ENCODE data around the gene UST. TPM values are rescaled to one million over a fixed set of nuclear protein-coding genes. Genes with fewer than 3 reads are reported as not detected.

Gene UST
- total and polyA plus RNA-seq, 2 experiments from 2014 or later, result 8.0 to 11.7 TPM

DNA sequence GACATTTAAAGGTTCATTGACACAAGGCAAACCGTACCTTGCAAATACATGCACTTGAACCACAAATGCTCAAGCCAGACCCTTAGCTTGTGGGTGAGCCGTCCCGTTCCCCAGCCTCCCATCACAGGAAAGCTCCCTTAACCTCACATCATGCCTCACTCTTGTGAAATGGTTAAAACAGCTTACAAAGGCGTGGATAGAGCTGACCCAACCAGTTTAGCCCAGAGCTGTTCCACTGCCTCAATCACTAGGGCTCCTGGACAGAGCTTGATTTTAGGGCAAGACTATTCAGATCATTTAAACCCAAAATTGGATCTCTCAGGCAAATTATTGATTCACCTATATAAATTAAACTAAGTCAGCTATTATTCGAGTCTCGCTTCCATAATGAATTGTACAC, 341.1 kb downstream of the UST start:
- H3K27me3 ChIP-seq, result no peaks in the 10 kb centered on the region
- no peaks in the 10 kb centered on the region for H4K20me1 ChIP-seq (ENCODE audit: insufficient read depth, poor library complexity, severe bottlenecking)
- H3K36me3 ChIP-seq (replicated peaks; ENCODE audit: insufficient read depth, low read depth), result no peaks in the 10 kb centered on the region
- no peak overlapping the region for H3K4me3 ChIP-seq
- TF ChIP-seq, protein P1, sequence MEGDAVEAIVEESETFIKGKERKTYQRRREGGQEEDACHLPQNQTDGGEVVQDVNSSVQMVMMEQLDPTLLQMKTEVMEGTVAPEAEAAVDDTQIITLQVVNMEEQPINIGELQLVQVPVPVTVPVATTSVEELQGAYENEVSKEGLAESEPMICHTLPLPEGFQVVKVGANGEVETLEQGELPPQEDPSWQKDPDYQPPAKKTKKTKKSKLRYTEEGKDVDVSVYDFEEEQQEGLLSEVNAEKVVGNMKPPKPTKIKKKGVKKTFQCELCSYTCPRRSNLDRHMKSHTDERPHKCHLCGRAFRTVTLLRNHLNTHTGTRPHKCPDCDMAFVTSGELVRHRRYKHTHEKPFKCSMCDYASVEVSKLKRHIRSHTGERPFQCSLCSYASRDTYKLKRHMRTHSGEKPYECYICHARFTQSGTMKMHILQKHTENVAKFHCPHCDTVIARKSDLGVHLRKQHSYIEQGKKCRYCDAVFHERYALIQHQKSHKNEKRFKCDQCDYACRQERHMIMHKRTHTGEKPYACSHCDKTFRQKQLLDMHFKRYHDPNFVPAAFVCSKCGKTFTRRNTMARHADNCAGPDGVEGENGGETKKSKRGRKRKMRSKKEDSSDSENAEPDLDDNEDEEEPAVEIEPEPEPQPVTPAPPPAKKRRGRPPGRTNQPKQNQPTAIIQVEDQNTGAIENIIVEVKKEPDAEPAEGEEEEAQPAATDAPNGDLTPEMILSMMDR (IDR thresholded peaks at IDR 0.05; ENCODE audit: poor library complexity), result no peak
- TF ChIP-seq EZH2phosphoT487 (IDR thresholded peaks at IDR 0.05; ENCODE audit: low read depth, severe bottlenecking, unreplicated experiment), result no peak
- TF ChIP-seq EZH2 (IDR thresholded peaks at IDR 0.05; ENCODE audit: borderline replicate concordance), result no peak
- no peaks in the 10 kb centered on the region for H3K4me1 ChIP-seq (ENCODE audit: insufficient read depth)
- no peaks in the 10 kb centered on the region for H3K79me2 ChIP-seq
- WGBS (ENCODE audit: low lambda C conversion rate, missing lambda C conversion rate), result 72% methylated on average over 6 of the region's 6 CpGs
- no peak for DNase-seq (ENCODE audit: low spot score)
- H2AFZ ChIP-seq, result no peak overlapping the region
- no peak overlapping the region for H3K4me2 ChIP-seq
- H3K27ac ChIP-seq, result no peak overlapping the region
- no peaks in the 10 kb centered on the region for H3K9me2 ChIP-seq (replicated peaks; ENCODE audit: insufficient read depth)
- H3K9me3 ChIP-seq (ENCODE audit: low read depth), result no peaks in the 10 kb centered on the region

DNA sequence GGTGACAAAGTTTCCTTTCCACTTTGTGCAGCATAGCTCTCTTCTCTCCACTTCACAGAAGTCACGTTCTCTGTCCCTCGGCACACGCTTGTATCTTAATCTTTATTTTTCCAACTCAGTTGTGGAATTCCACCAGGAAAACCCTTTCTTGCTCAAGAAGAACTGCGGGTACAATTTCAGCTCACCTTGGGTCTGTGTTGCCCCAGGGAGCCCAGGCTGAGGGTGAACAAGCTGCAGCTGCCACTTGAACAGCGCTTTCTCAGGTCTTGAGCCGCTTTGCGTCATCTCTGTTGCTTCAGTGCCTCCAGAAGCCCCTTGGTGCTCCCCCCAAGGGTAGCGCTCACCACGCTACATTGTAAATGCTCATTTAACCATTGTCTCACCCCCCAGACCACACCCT, 341.5 kb downstream of the UST start:
- Histone ChIP-seq H4K20me1 (ENCODE audit: insufficient read depth, poor library complexity, severe bottlenecking) (no peaks in the 10 kb centered on the region), H3K4me2 (no peak overlapping the region), H3K4me3 (no peak overlapping the region), H3K79me2 (no peaks in the 10 kb centered on the region), H3K9me3 (ENCODE audit: low read depth) (no peaks in the 10 kb centered on the region), H3K27me3 (no peaks in the 10 kb centered on the region), H3K36me3 (replicated peaks; ENCODE audit: insufficient read depth, low read depth) (no peaks in the 10 kb centered on the region), H3K9me2 (replicated peaks; ENCODE audit: insufficient read depth) (no peaks in the 10 kb centered on the region), H3K27ac (no peak overlapping the region), H2AFZ (no peak overlapping the region), H3K4me1 (ENCODE audit: insufficient read depth) (no peaks in the 10 kb centered on the region)
- TF ChIP-seq EZH2phosphoT487 (IDR thresholded peaks at IDR 0.05; ENCODE audit: low read depth, severe bottlenecking, unreplicated experiment), result no peak
- no peak for TF ChIP-seq EZH2 (IDR thresholded peaks at IDR 0.05; ENCODE audit: borderline replicate concordance)
- TF ChIP-seq, protein P1 (IDR thresholded peaks at IDR 0.05; ENCODE audit: poor library complexity), result no peak
- no peak for DNase-seq (ENCODE audit: low spot score)
- 91% methylated on average over 9 of the region's 9 CpGs for WGBS (ENCODE audit: low lambda C conversion rate, missing lambda C conversion rate)

DNA sequence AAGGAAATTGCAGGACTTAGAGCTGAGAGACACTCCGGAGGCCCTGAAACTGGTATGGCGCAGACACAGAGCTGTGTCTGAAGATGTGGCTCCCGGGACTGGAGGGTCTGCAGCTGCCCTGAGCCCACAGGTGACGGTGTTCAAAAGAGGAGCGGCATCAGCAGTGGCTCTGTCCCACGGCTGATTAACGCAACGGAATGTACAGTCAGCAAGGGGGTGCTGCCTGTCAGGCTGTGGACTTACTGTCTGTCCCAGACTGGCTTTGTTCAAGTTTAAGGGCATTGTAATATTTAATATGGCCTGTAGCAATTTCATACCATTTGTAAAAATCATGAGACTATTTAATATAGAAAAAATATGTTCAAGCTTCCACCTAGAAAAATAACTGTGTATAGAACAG, 342.7 kb downstream of the UST start:
- no peak overlapping the region for H3K27ac ChIP-seq
- TF ChIP-seq, protein P1 (IDR thresholded peaks at IDR 0.05; ENCODE audit: poor library complexity), result peak; percentile 12
- no peak for TF ChIP-seq EZH2 (IDR thresholded peaks at IDR 0.05; ENCODE audit: borderline replicate concordance)
- DNase-seq (ENCODE audit: low spot score), result no peak
- WGBS (ENCODE audit: low lambda C conversion rate, missing lambda C conversion rate), result 72% methylated on average over 8 of the region's 8 CpGs
- H3K4me3 ChIP-seq, result no peak overlapping the region
- no peak overlapping the region for H2AFZ ChIP-seq
- H3K27me3 ChIP-seq, result no peaks in the 10 kb centered on the region
- H3K9me2 ChIP-seq (replicated peaks; ENCODE audit: insufficient read depth), result no peaks in the 10 kb centered on the region
- H3K4me2 ChIP-seq, result no peak overlapping the region
- no peaks in the 10 kb centered on the region for H3K79me2 ChIP-seq
- H3K36me3 ChIP-seq (replicated peaks; ENCODE audit: insufficient read depth, low read depth), result no peaks in the 10 kb centered on the region
- H3K4me1 ChIP-seq (ENCODE audit: insufficient read depth), result no peaks in the 10 kb centered on the region
- H4K20me1 ChIP-seq (ENCODE audit: insufficient read depth, poor library complexity, severe bottlenecking), result no peaks in the 10 kb centered on the region
- H3K9me3 ChIP-seq (ENCODE audit: low read depth), result no peaks in the 10 kb centered on the region

DNA sequence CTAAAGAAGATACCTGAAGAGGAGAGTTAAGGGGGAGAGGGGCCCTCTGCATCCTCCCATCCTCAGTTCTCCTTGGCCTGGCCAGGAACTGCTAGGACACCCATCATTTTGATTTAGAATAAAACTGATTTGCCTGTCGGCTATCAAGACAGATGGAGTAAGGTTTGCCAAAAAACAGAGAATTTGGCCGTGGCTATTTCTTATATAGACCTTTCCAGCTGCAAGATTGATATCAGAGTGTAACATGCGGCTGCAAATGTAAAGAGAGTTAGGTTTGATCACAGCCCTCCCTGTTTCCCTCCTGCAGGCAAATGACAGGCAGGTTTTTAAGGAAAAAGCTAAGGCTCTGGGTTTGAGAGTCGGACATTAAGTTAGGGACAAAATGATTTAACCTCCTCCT, 344.1 kb downstream of the UST start:
- TF ChIP-seq, protein P1 (IDR thresholded peaks at IDR 0.05; ENCODE audit: poor library complexity), result no peak
- no peak for TF ChIP-seq EZH2phosphoT487 (IDR thresholded peaks at IDR 0.05; ENCODE audit: low read depth, severe bottlenecking, unreplicated experiment)
- TF ChIP-seq EZH2 (IDR thresholded peaks at IDR 0.05; ENCODE audit: borderline replicate concordance), result no peak
- H3K27ac ChIP-seq, result no peak overlapping the region
- H3K36me3 ChIP-seq (replicated peaks; ENCODE audit: insufficient read depth, low read depth), result no peaks in the 10 kb centered on the region
- no peaks in the 10 kb centered on the region for H3K9me3 ChIP-seq (ENCODE audit: low read depth)
- WGBS (ENCODE audit: low lambda C conversion rate, missing lambda C conversion rate), result 93% methylated on average over 4 of the region's 4 CpGs
- H3K4me3 ChIP-seq, result no peak overlapping the region
- H3K27me3 ChIP-seq, result no peaks in the 10 kb centered on the region
- H3K4me2 ChIP-seq, result no peak overlapping the region
- no peaks in the 10 kb centered on the region for H3K79me2 ChIP-seq
- peaks cover 5% of the 10 kb centered on the region for H3K4me1 ChIP-seq (ENCODE audit: insufficient read depth)
- no peaks in the 10 kb centered on the region for H4K20me1 ChIP-seq (ENCODE audit: insufficient read depth, poor library complexity, severe bottlenecking)
- no peaks in the 10 kb centered on the region for H3K9me2 ChIP-seq (replicated peaks; ENCODE audit: insufficient read depth)
- no peak for DNase-seq (ENCODE audit: low spot score)
- no peak overlapping the region for H2AFZ ChIP-seq
